RPMI8226 (cell line): ENCODE measurements around the gene RBFOX1.

Experiments used
- DNase-seq: peaks from one replicate; pipeline ENCODE4 v3.0.0-alpha.2; 2015

RBFOX1 gene

DNA sequence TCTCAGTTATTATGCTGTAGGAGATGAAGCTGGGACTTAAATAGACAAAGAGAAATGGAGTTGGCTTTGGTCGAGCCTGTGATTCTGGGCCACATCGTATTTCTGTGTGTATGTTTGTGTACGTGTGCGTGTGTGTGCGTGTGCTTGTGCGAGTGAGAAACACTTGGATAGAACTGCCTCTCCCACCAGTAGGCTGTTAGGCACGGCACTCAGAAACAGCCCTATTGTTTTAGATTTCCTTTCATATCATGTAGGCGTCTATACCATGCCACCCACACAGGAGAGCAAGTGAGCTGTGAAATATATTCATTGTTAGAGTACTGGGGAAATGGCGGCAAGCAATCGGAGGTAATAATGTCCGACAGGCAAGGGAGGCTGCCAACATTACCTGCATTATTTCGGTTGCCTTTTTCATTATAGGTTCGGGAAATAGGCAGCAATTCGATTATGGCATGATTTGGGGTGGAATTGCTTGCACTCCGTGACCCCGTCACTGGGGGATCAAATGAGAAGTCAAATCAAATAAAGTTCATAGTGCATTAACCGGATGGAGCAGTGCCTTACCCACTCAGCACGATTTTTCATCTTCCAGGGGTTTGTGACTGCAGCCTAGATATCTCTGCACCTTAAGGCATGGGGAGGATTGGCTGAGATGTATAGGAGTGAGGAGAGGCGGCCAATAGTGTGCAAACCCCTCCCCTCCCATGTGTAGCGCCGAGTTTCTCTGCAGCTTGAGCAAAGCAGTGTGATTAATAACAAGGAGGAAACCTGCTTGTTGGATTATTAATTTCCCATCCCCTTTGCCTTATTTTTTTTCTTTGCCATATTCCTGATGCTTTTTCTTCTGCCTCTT, 89.6 kb downstream of the RBFOX1 start:
- DNase-seq: no peak

DNA sequence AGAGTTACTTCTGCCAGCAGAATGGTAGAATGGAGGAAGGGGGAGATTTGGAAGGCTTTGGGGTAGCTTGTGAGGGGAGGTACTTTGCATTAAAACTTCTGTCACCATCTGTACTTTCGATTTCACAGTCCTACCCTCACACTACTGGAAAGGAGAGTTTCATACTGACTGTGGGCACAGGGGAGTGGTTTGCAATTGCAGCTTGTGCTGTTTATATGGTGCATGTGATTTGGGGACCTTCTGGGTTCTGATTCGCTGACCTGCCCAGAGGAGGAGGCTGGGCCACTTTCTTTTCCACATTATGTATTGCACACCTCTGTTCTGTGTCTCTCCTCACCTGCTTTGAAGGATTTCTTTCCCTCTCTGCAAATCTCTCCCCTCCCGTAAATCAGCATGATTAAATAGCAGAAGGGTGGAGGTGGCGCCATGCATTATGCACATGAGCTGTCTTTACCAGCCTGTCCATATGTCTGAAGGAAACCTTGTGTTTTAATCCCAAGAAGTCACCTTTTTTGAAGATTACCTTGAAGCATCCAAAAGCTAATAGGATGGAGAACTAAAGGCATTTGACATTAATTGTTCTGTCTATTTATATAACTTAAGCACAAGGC, 90.9 kb downstream of the RBFOX1 start:
- peak; percentile 22 for DNase-seq

DNA sequence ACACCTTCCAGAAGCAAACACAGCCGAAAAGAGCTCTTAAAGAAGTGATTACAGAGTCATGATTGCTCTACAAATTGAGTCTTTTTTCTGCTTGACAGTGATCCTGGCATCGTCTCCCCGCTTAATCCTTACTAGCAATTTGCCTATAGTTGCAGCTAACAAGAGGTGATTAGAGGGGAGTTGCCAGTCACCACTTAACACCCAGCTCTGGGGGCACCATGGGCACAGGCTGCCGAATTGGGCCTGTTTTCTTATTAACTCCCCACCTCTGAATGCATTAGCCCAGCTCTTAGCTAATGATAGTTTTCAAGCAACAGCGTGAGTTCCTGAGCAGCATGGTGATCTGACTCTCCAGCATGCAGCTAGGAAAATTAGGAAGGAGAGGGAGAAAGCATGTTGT, 93.5 kb downstream of the RBFOX1 start:
- DNase-seq: no peak

DNA sequence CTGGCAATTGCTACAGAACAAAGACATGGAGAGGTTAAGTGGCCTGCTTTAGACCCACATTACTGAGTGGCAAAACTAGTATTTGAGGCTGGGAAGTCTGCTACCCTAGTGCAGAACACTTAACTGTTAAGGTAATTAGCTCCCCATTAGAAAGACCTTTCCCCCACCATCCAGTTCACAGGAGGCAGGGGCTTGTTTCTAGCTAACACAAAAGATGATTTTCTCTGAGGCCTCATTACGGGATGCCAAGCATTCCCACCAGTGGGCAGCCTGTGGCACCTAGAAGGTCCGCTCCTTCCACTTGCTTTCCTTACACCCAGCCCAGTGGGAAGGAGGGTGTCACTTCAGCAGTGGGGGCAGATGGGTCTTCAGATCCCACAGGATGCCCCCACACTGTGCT, 99.1 kb downstream of the RBFOX1 start:
- no peak for DNase-seq

DNA sequence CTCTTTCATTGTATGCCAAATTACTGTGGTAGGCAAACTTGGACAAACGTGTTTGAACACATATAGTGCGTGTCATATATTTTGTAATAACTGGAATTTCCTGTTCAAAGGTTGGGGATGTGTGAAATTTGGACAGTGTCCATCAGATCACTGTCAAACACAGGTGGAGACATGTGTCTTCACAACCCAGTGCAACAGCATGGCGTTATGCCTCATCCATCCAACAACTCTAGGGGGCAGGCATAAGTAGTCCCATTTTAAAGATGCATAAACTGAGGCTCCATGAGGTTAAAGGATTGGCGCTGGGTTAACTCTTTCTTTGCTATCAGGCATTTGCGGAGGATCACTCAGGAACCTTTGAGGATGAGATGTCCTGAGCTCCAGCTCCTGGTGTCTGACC, 103.7 kb downstream of the RBFOX1 start:
- no peak for DNase-seq

DNA sequence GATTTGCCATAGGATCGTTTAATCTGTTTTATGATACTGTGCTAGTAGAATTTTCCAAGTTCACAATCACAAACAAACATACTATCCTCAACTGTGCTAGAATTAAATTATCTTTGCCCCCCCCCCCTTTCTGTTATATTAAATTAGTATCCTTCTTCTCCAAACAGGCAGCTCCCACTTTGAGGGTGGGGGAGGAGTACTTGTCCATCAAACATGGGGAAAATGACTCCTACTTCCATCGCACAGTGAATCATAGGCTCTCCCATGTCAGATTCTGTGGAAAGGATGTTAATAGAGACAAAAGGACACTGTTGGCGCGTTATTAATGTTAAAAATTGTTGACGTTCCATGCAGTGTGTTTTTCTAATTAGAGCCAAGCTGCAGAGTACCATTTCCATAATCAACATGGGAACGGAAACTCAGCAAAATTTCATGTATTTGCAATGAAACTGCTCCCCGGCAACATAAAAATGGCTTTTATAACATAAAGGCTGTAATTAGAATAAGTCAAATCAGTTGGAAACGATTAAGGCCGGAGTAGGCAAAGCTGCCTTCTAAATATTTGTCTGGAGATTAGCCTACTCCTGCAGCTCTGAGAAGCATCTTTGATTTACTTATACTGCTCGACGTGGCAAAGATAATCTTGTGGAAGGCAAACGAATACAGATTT, 104.6 kb downstream of the RBFOX1 start:
- DNase-seq: no peak

DNA sequence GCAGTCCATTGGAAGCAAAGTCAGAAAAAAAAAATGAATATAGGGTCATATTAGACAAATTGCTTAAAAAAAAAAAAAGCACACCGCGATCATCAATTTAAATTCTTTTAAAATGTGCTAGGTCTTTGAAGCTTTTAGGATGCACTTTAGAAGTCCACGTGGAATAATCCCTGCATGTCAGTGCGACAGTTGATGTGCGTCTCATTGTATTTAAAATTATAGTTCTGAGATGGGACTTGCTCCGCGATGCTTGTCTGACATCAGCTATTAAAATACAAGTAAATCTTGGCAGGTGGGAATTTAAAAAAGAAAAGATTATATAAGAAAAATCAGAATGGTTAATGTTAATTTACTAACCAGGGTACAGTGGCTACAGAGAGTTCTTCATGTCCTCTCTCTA, 105.2 kb downstream of the RBFOX1 start:
- DNase-seq: no peak

DNA sequence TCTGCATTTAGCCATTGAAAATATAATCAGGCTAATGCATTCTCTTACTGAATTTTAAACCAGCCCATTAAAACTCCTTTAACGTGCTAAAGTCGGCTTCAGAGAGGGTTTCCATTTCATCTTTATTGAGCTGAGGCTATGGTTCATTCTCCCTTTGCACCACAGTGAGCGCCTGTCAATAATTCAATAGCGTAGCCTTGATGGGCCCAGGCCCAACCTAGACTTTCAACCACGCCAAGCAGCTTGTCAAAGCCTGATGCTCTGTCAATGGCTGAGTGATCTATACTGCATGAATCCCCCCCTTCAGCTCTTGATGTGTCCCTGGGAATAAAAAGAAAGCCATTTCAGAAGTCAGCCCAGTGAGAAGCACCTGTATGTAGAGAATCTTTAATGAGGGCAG, 106.0 kb downstream of the RBFOX1 start:
- no peak for DNase-seq

DNA sequence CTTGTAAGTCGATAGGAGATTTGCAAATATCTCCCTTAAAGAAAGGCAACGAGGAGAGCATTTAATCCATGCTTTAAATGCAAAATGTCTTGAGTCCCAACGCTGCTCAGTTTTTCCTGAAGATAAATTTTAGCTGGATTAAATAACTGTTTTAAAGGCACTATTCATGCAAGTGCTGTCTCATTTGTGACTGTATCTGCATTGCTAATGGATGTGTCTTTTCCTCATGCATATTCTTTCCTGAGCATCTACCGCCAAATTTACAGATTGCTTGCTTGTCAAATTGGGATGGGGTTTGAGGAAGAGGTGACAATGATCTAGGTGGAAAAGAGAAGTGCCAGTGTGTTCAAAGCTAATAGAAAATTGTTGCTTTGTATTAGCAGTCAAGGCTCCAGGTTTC, 106.9 kb downstream of the RBFOX1 start:
- DNase-seq: no peak

DNA sequence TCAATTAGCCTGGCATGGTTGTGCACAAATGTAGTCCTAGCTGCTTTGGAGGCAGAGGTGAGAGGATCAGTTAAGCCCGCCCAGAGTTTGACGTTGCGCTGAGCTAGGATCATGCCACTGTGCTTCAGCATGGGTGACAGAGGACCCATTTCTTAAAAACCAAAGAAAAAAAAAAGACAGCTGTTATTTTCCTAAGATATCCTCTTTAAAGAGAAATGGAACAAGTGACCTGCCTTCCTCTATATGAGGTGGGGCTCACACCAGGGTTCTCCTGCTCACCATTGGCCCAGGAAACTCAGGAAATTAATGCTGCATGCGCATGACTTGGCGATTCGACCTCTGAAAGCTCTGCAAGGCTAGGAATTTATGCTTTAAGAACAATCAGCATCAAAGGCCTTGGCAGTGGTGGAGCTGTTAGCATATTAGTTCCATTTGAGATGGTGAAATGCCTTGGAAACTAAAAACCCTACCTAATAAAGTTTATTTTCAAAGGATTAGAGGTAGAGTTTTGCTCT, 108.3 kb downstream of the RBFOX1 start:
- DNase-seq: no peak

DNA sequence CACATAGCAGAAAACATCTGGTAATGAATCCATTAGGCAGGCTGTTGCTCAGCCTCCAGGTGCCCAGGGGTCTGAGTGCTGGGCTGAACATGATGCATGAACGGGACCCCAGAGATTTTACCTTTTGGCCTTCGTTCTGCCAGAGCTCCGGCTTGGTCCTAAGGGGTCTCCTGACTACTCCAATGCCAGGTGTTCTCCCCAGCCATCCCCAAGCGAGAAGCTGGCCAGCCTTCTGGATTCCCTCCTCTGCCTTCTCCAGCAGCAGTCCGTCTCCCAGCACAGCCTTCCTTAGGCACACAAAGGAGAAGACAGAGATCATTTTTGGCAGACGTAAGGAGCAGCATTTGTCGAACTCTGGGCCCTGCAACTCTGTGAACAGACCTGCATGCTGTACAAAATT, 109.4 kb downstream of the RBFOX1 start:
- DNase-seq: no peak

DNA sequence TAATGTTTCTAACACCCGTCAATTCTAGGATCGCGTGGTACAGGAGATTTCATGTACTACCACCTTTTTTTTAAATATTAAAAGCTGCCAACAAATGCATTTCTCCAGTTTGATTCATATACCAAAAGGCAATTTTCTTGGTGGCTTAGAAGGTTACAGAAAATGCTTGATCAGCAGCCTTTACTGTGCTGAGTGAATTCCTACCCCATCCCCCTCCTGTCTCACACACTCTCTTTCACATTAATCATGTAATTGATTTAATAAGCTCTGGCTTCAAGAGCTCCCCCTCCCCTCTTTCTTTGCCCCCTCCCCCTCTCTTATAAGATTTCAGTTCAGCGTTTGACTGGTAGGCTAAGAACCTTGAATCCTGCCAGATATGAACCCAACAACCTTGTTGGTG, 110.5 kb downstream of the RBFOX1 start:
- no peak for DNase-seq

DNA sequence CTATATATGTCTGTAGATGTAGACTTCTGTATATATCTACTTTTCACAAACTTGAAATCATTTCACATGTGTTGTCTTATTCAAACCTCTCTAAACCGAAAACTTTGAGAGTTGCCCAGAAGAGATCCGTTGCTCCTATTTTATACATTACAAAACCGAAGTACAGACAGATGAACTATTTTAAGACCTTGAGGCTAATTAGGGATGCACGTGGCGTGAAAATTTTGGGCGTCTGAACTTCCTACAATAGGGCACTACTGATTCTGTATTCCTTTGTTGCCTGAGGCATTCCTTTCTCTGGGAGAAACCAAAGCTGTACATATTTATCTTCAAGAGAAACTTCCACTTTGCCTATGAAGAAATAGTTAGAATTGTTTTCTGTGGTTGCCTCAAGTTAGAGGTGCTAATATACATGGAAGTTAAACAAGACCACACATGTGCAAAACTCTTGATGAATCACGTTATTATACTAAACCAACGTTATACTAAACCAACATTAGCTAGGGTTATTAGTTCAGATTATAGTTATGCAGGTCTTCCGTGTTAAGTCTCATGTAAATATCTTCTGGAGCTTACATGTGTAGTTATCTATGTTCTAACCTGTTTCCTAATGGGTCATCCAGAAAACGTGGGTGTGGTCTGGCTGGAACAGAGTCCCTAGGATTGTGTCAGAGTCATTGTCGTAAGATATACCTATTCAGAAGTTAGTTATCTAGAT, 111.2 kb downstream of the RBFOX1 start:
- DNase-seq: no peak

DNA sequence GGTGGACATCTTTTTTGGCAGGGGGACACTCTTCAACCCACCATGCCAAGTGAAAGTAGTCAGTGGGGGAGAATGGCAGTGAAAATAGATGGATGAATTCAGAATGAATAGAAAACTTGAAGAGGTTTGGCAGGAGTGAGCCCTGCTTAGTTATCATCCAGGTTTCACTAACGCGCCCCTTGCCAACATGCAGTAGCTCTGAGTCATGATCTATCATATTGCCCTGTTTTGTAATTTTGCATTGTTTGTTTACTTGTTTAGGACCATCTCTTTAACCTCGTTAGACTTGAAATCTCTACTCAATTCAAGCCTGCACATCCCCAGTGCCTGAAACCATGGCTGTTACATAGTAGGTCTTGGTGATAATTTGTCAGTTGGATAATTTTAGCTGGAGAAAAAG, 116.7 kb downstream of the RBFOX1 start:
- DNase-seq: no peak

DNA sequence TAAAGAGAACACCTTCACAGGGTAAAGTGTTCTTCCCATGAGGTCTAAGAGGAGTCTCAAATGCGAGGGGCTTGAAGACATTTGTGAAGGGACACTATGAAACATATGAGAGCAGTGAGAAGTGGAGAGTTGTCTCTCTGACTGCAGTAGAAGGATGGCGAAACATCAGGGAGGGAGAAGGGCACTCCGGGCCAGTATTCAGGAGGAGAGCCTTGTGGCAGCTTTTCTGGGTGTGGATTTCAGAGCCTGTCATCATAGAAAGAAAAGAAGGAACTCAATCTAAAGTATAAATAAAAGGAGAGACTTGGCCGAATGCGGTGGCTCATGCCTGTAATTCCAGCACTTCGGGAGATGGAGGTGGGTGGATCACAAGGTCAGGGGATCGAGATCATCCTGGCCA, 117.2 kb downstream of the RBFOX1 start:
- no peak for DNase-seq

DNA sequence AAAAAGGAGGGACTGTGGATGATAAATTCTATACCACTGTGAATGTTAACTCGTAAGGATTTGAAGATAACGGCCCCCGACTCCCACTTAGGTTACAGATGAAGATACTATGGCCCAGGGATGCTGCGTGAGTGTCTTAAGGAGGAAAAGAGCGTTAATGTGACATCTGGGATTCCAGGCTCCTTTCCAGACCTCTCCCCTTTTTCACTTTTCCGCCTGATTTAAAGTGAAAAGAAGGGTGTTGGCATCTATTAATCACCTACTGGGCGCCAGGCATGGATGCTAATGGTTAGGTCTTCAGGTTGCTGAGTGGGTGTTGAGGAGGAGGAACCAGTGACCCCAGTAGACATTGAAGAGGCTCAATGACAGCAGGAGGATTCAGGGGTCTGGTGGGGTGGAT, 117.8 kb downstream of the RBFOX1 start:
- DNase-seq: no peak

DNA sequence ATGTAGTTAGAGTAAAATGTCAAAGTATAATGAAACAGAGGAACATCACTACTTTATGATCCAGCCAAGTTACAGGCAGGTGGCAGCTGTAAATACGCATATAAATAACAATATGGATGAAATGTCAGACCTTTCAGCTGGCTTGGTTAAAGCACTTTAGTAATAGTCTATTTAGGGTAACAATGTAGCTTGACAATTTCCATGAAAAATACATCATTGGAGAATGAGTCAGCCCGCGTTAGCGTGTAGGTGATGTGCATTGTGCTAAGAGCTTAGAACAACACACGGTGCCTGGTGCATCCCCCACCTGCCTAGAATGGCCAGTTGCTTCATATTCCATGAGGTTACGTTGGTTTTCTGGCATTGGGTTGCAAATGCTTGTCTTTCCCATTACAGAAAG, 119.4 kb downstream of the RBFOX1 start:
- DNase-seq: no peak

DNA sequence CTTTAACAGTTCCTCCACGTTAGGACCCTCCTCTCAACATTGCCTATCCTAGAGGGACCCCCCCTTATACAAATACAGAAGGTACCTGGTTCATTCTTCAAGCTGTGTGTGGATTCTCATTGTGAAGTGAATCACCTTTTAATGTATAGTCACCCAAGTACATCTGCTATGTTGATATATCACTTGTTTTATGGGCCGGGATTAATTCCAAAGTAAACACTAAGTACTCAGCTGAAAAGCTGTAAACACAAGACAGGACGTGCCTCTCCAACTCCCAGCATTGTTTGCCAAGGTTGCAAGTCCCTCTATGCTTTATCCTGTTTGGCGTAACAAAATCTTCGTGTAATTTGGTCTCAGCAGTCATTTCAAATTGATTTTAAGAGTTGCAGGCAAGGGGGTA, 123.6 kb downstream of the RBFOX1 start:
- no peak for DNase-seq

DNA sequence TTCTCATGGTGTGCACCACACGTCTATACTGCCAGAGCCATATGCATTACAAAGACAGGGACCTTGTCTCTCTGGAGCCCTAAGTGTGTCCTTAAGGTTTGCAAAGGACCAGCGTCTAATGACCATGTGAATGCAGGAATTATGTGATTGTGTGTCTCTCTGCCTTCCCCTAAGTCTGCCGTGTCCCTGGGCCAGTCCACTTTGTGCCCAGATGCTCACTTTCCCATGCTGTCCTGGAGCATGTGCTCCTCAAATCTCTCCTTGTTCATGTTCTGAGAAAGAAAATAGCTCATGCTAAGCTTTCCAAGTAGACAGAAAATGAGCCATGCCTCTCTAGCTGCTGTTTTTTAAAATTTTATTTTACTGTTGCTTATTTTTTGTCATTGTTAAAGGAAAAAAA, 125.5 kb downstream of the RBFOX1 start:
- DNase-seq: no peak

DNA sequence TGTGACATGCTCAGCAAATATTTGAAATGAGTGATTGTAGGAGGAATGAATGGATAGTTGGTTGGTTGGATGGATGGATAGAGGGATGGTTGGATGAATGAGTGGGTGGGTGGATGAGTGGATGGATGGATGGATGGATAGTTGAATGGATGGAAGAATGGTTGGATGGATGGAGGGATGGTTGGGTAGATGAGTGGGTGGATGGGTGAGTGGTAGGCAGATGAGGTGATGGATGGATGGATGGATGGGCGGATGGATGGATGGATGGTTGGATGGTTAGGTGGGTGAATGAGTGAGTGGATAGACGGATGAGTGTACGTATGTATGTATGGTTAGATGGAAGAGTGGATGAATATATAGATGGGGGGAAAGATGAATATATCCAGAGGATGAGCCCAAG, 137.7 kb downstream of the RBFOX1 start:
- DNase-seq: no peak

DNA sequence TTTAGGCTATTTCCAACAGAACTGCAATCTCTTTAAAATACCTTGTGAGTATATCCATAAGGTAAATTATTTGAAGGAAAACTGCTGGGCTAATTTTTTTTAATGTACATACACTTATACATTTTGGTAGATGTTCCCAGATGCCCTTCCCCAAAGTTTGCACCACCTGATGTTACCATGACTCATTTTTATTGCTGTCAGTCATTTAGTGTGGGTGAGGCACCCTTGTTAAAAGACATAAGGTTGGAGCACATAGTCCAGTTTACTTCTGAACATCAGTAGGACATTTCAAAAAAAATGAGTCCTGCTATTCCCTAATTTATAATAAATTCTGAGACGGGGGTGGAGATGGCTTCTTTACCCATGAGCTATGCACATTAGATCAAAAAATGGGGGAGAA, 138.6 kb downstream of the RBFOX1 start:
- DNase-seq: no peak

DNA sequence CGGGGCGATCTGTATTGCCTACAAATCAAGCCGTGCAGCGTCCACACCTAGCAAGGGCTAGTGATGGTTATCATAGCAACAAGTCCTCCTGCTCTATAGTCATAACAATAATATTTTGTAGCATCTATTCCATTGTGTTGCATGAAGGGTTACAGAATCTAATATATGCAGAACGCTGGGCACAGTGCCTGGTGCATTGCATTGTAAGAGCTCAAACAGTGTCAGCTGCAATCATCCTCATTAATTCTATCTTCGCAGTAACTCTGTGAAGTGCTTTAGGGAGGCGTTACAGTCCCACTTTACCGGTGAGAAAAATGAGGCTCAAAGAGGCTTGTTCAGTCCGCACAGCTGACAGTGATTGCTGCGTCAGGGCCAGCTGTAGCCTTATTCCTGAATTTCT, 149.4 kb downstream of the RBFOX1 start:
- DNase-seq: no peak

DNA sequence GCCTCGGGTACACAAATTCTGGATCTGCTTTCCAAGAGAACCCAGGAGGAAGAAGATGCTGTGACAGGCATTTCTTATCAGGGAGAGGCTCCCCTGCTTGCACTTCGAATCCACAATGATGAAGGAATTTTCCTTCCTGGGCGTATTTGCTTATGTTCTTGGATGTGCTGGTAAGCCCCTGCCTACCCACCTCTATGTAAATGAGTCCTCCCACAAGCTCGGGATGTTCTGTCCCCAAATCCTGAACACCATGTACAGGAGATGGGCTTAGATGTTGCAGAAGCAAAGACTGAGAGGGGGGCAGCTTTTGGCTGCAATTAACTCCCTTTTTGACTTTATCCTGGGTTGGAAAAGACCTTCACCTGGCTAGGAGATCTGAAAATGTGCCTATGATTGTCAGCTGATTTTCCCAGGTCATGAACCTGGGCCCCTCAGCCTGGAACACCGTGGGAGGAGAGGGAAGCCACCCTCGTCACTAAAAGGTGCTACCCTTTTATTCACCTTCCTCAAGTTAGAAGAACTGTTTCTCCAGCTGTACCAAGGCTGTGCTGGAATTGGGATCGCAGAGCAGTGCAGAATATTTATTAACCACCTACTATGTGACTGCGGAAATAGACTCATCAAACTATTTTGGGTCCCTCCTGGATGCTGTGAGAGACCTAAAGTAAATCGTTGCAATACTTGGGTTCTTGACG, 150.1 kb downstream of the RBFOX1 start:
- DNase-seq: no peak
